Esophagus muscularis mucosa (tissue), 3 donors: ENCODE measurements around the gene TUBA3D.
"Not testable (repeated sequence)": the region's sequence is repeated elsewhere in the genome, so short reads cannot be mapped to it uniquely, and the experiment has no call there.

ENCODE experiments used
- CTCF ChIP-seq, 3 experiments: fragments of 200-600 bp in 2 of 3; fragments of 450-650 bp in 1 of 3; sonication (generic) in 2 of 3; IDR thresholded peaks; one replicate each; pipeline ENCODE4 v1.5.1; 2017 to 2019; ENCODE audit warnings: antibody characterized with exemption in 3 of 3, mild to moderate bottlenecking in 2 of 3, moderate library complexity in 1 of 3
- POLR2AphosphoS5 ChIP-seq, 2 donors: sonication (generic); formaldehyde crosslinking; IDR thresholded peaks; one replicate each; pipeline ENCODE4 v1.6.1; 2017; ENCODE audit warnings: antibody characterized with exemption in 2 of 2

- TF ChIP-seq CTCF, POLR2AphosphoS5 (IDR thresholded peaks at IDR 0.05): not testable (repeated sequence)
Observed at GRCh38 chr2:131478850-131479461, 3.0 kb downstream of the TUBA3D start.
